Duodenal mucosa (tissue), 2 donors: Measurements from ENCODE around the gene BCAS3.

ENCODE experiments used
- H3K27ac ChIP-seq: one replicate; pipeline ENCODE4 v1.7.0; 2013; ENCODE audit warnings: low read depth, low read length
- H3K27me3 ChIP-seq, 2 donors: one replicate each; pipeline ENCODE4 v1.7.0; 2013; ENCODE audit warnings: low read length in 2 of 2, control low read depth in 1 of 2; ENCODE audit not compliant: insufficient read depth in 2 of 2, control insufficient read depth in 1 of 2
- H3K36me3 ChIP-seq, 2 donors: one replicate each; pipeline ENCODE4 v1.7.0; 2013; ENCODE audit warnings: low read length in 2 of 2, control low read depth in 1 of 2; ENCODE audit not compliant: insufficient read depth in 2 of 2, control insufficient read depth in 1 of 2
- H3K4me1 ChIP-seq, 2 donors: one replicate each; pipeline ENCODE4 v1.7.0; 2013; ENCODE audit warnings: low read length in 2 of 2, control low read depth in 1 of 2; ENCODE audit not compliant: insufficient read depth in 2 of 2, control insufficient read depth in 1 of 2
- H3K4me3 ChIP-seq, 2 donors: one replicate each; pipeline ENCODE4 v1.7.0; 2013; ENCODE audit warnings: low read length in 2 of 2, low read depth in 1 of 2
- H3K9ac ChIP-seq, 2 donors: one replicate each; pipeline ENCODE4 v1.7.0; 2013; ENCODE audit warnings: low read length in 2 of 2, low read depth in 1 of 2
- H3K9me3 ChIP-seq, 2 donors: one replicate each; pipeline ENCODE4 v1.7.0; 2013; ENCODE audit warnings: low read length in 2 of 2, control low read depth in 1 of 2; ENCODE audit not compliant: control insufficient read depth in 1 of 2

Gene BCAS3

DNA sequence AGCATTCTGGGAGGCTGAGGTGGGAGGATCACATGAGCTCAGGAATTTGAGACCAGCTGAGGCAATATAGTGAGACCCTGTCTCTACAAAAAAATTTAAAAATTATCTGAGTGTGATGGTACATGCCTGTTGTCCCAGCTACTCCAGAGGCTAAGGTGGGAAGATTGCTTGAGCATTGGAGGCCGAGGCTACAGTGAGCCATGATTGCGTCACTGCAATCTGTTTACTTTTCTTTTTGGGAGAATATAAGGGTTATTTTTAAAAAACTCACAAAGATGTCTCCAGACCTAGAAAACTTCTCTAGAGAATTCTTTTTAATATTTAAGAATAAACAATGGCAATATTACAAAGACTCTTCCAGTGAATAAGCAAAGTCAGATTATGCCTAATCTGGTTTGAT, 226.9 kb downstream of the BCAS3 start:
- H3K36me3 ChIP-seq = no peaks in the 10 kb centered on the region
- no peaks in the 10 kb centered on the region for H3K4me1 ChIP-seq
- no peak overlapping the region for H3K4me3 ChIP-seq
- H3K9me3 ChIP-seq = no peaks in the 10 kb centered on the region
- H3K27ac ChIP-seq = no peak overlapping the region
- H3K27me3 ChIP-seq = no peaks in the 10 kb centered on the region
- H3K9ac ChIP-seq = no peak overlapping the region

DNA sequence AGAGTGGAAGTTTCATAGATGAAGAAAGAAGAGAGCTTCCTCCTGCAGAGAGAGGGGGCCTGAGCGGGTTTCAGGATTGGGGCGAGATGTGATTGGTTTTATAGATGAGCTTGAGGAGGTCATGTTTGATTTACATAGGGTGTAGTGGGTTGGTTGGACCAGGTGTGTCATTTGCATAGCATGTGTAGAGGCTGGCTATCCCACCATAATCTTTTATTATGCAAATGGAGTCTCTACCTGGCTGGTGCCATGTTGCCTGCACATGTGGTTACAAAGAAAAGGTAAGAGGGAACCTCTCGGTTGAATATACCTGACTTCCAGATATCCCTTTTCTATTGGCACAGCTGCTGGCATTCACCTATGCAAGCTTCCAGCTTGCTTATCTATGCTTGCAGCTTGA, 228.1 kb downstream of the BCAS3 start:
- Histone ChIP-seq H3K36me3 (no peaks in the 10 kb centered on the region), H3K9me3 (no peaks in the 10 kb centered on the region), H3K4me1 (no peaks in the 10 kb centered on the region), H3K9ac (no peak overlapping the region), H3K27ac (no peak overlapping the region), H3K27me3 (no peaks in the 10 kb centered on the region), H3K4me3 (no peak overlapping the region)

GRCh38 chr17:60908324-60908723, 230.7 kb downstream of the BCAS3 start:
- Histone ChIP-seq H3K4me3 (no peak overlapping the region), H3K27me3 (no peaks in the 10 kb centered on the region), H3K9me3 (no peaks in the 10 kb centered on the region), H3K9ac (no peak overlapping the region), H3K36me3 (no peaks in the 10 kb centered on the region), H3K27ac (no peak overlapping the region), H3K4me1 (no peaks in the 10 kb centered on the region)

- no peaks in the 10 kb centered on the region for H3K27me3 ChIP-seq
- no peak overlapping the region for H3K4me3 ChIP-seq
- no peak overlapping the region for H3K27ac ChIP-seq
- H3K9ac ChIP-seq = no peak overlapping the region
- no peaks in the 10 kb centered on the region for H3K4me1 ChIP-seq
- H3K36me3 ChIP-seq = no peaks in the 10 kb centered on the region
- H3K9me3 ChIP-seq = no peaks in the 10 kb centered on the region
Observed at GRCh38 chr17:60909405-60909804, 231.8 kb downstream of the BCAS3 start.

GRCh38 chr17:60910415-60910814, 232.8 kb downstream of the BCAS3 start:
- H3K9me3 ChIP-seq = no peaks in the 10 kb centered on the region
- H3K36me3 ChIP-seq = no peaks in the 10 kb centered on the region
- H3K27me3 ChIP-seq = no peaks in the 10 kb centered on the region
- H3K4me3 ChIP-seq = no peak overlapping the region
- no peak overlapping the region for H3K9ac ChIP-seq
- no peak overlapping the region for H3K27ac ChIP-seq
- no peaks in the 10 kb centered on the region for H3K4me1 ChIP-seq

DNA sequence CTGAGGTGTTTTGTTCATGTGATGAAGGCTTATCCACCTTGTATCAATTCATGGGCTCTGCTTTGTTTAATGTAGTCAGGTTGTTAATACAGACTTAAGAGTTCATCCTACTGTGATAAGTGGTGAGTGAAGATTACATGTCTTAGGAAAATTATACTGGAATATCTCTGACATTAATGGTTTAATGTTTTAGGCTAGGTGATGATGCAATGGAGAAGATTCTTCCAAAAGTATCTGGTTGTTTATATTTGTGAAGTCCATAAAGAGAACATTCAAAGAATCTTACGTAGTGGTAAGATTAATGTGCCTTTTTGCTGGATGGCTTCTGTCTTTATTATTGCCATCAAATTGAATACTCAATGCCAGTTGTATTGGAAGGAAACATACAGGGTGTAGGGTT, 236.4 kb downstream of the BCAS3 start:
- no peaks in the 10 kb centered on the region for H3K27me3 ChIP-seq
- H3K9me3 ChIP-seq = peaks cover 5 to 7% of the 10 kb centered on the region in 2 donors
- no peaks in the 10 kb centered on the region for H3K36me3 ChIP-seq
- no peak overlapping the region for H3K27ac ChIP-seq
- no peak overlapping the region for H3K9ac ChIP-seq
- no peak overlapping the region for H3K4me3 ChIP-seq
- no peaks in the 10 kb centered on the region for H3K4me1 ChIP-seq

- H3K36me3 ChIP-seq = no peaks in the 10 kb centered on the region
- H3K4me1 ChIP-seq = no peaks in the 10 kb centered on the region
- H3K27me3 ChIP-seq = no peaks in the 10 kb centered on the region
Observed at GRCh38 chr17:60916043-60916442, 238.4 kb downstream of the BCAS3 start.

DNA sequence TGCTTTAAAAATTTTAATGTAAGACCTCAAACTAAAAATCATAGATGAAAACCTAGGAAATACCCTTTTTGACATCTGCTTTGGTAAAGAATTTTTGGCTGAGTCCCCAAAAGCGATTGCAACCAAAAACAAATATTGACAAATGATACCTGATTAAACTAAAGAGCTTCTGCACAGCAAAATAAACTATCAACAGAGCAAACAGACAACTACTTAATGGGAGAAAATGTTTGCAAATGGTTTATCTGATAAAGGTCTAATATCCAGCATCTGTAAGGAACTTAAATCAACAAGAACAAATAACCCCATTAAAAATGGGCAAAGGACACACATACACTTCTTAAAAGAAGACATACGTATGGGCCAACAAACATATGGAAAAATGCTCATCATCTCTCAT, 242.5 kb downstream of the BCAS3 start:
- H3K4me1 ChIP-seq = no peaks in the 10 kb centered on the region
- H3K9ac ChIP-seq = no peak overlapping the region
- H3K27me3 ChIP-seq = no peaks in the 10 kb centered on the region
- H3K36me3 ChIP-seq = no peaks in the 10 kb centered on the region
- H3K4me3 ChIP-seq = no peak overlapping the region
- no peak overlapping the region for H3K27ac ChIP-seq
- peaks cover 5 to 7% of the 10 kb centered on the region in 2 donors for H3K9me3 ChIP-seq

More at GRCh38 chr17:60916043-60916442, 238.4 kb downstream of the BCAS3 start:
- Histone ChIP-seq H3K9ac (no peak overlapping the region), H3K9me3 (peaks cover 5 to 7% of the 10 kb centered on the region in 2 donors), H3K27ac (no peak overlapping the region), H3K4me3 (no peak overlapping the region)

- Histone ChIP-seq H3K4me1 (no peaks in the 10 kb centered on the region), H3K27ac (no peak overlapping the region), H3K4me3 (no peak overlapping the region), H3K9me3 (no peaks in the 10 kb centered on the region), H3K9ac (no peak overlapping the region), H3K27me3 (no peaks in the 10 kb centered on the region), H3K36me3 (no peaks in the 10 kb centered on the region)
Observed at GRCh38 chr17:60923000-60923399, 245.3 kb downstream of the BCAS3 start.

DNA sequence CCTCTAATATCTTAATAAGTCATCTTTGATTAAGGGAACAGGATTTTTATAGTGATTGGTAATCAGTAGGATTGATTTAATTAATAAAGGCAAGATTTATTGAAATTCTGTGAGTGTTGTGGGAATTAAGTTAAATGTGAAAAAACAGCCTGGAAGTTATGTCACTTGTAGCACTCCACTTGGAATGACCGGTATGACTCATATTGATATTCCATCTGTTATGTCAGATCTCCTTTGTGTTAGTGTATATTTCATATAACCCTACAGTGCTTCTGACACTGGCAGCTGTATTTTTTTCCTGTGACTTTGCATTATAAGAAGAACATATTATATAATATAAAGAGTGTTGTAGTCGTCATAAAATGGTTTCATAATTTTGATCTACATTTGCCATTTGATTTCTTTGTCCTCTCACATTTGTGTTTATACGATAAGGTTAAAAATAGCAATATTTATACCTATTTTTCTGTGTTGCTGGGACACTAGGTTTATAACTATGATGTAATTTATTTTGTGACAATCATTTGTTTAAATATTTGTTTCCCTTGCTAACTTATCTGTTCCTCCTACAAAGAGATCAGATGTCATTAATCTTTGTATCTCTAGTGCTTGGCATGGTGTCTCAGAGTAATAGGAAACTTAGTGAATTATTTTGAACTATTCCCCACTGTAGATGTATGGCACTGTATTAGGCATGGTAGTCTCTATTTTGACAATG, 249.0 kb downstream of the BCAS3 start:
- H3K4me1 ChIP-seq = no peaks in the 10 kb centered on the region
- no peaks in the 10 kb centered on the region for H3K27me3 ChIP-seq
- no peak overlapping the region for H3K4me3 ChIP-seq
- no peaks in the 10 kb centered on the region for H3K36me3 ChIP-seq
- no peaks in the 10 kb centered on the region for H3K9me3 ChIP-seq
- no peak overlapping the region for H3K9ac ChIP-seq
- H3K27ac ChIP-seq = no peak overlapping the region
